ENCODE measurements around the gene REL.

- no peak for TF ChIP-seq CTCF (conservative IDR thresholded peaks at IDR 0.05; ENCODE audit: low read depth, low read length)
- TF ChIP-seq EZH2 (IDR thresholded peaks at IDR 0.05; ENCODE audit: borderline replicate concordance, low read depth, low read length, poor library complexity, severe bottlenecking) = no peak
Measured at GRCh38 chr2:60960706-60961105, 79.3 kb downstream of the REL start.

Measured in A673 (cell line).